Upper lobe of left lung (tissue), 6 donors: ENCODE data around the gene DNAAF6. TPM values are rescaled to one million over a fixed set of nuclear protein-coding genes. Genes with fewer than 3 reads are reported as not detected.
"Not testable (repeated sequence)": the region's sequence is repeated elsewhere in the genome, so short reads cannot be mapped to it uniquely, and the experiment has no call there.

Experiments used
- ATAC-seq, 2 donors: fragments of 200-7000 bp; cut with Tn5 transposase; one replicate each; pipeline ENCODE4 v1.9.1; 2022; ENCODE audit warnings: mild to moderate bottlenecking in 2 of 2, moderate library complexity in 2 of 2; ENCODE audit not compliant: low FRiP score in 2 of 2
- DNase-seq, 2 donors: peaks; one replicate each; pipeline ENCODE4 v3.0.0-alpha.2; 2019 to 2020
- H3K27ac ChIP-seq, 4 donors: fragments of 200-600 bp; sonication (generic); one replicate each; pipeline ENCODE4 v1.5.1; 2016 to 2019
- H3K27me3 ChIP-seq, 4 donors: fragments of 200-600 bp; sonication (generic); one replicate each; pipeline ENCODE4 v1.5.1; 2017 to 2019
- H3K36me3 ChIP-seq, 4 donors: fragments of 200-600 bp; sonication (generic); one replicate each; pipeline ENCODE4 v1.5.1; 2016 to 2019
- H3K4me1 ChIP-seq, 4 donors: fragments of 200-600 bp; sonication (generic); one replicate each; pipeline ENCODE4 v1.5.1; 2018 to 2019
- H3K4me3 ChIP-seq, 4 donors: fragments of 200-600 bp; sonication (generic); one replicate each; pipeline ENCODE4 v1.5.1; 2017 to 2019; ENCODE audit warnings: mild to moderate bottlenecking in 2 of 4, moderate library complexity in 1 of 4
- H3K9me3 ChIP-seq, 4 donors: fragments of 200-600 bp; sonication (generic); one replicate each; pipeline ENCODE4 v1.5.1; 2018 to 2019
- EP300 ChIP-seq, 4 donors: sonication (generic); formaldehyde crosslinking; IDR thresholded peaks; one replicate each; pipeline ENCODE4 v1.5.1; 2017; ENCODE audit warnings: antibody characterized with exemption in 4 of 4, control low read depth in 2 of 4
- POLR2A ChIP-seq, 4 donors: fragments of 450-650 bp; IDR thresholded peaks; one replicate each; pipeline ENCODE4 v1.5.1; 2016 to 2017; ENCODE audit warnings: antibody characterized with exemption in 4 of 4, mild to moderate bottlenecking in 2 of 4
- POLR2AphosphoS5 ChIP-seq, 2 donors: sonication (generic); formaldehyde crosslinking; IDR thresholded peaks; one replicate each; pipeline ENCODE4 v1.5.1; 2017; ENCODE audit warnings: antibody characterized with exemption in 2 of 2
- WGBS, 2 donors: methylation state at CpG; one replicate each; pipeline ENCODE4 v1.1.5; 2017 to 2018; 5-methylcytosine and 5-hydroxymethylcytosine counted together
- total RNA-seq, 6 donors: library from RNA; depleted of rRNA in 4 of 6; stranded (reverse); fragments of >200 nt in 4 of 6; gene quantifications; one replicate each; pipeline versions ENCODE4 v1.1.0 to v1.2.1, GENCODE V29; 2016 to 2021
- TF ChIP-seq, protein P1 (sequence below), 6 experiments: fragments of 450-650 bp in 4 of 6; fragments of 200-600 bp in 2 of 6; sonication (generic) in 2 of 6; IDR thresholded peaks; one replicate each; pipeline ENCODE4 v1.5.1; 2016 to 2019; ENCODE audit warnings: antibody characterized with exemption in 6 of 6
- donor health status: DM: no; HTN: no; CAD: no; lungs with moderate emphysema.
- donor health status: DM: no; HTN: yes; CAD: no; lungs with severe emphysema.

Gene DNAAF6
- 1 to 10 TPM in 1 of 6 donors, under 1 TPM in 2, not detected in 3; 0.54 to 2.9 (median 0.61) TPM for total RNA-seq

DNA sequence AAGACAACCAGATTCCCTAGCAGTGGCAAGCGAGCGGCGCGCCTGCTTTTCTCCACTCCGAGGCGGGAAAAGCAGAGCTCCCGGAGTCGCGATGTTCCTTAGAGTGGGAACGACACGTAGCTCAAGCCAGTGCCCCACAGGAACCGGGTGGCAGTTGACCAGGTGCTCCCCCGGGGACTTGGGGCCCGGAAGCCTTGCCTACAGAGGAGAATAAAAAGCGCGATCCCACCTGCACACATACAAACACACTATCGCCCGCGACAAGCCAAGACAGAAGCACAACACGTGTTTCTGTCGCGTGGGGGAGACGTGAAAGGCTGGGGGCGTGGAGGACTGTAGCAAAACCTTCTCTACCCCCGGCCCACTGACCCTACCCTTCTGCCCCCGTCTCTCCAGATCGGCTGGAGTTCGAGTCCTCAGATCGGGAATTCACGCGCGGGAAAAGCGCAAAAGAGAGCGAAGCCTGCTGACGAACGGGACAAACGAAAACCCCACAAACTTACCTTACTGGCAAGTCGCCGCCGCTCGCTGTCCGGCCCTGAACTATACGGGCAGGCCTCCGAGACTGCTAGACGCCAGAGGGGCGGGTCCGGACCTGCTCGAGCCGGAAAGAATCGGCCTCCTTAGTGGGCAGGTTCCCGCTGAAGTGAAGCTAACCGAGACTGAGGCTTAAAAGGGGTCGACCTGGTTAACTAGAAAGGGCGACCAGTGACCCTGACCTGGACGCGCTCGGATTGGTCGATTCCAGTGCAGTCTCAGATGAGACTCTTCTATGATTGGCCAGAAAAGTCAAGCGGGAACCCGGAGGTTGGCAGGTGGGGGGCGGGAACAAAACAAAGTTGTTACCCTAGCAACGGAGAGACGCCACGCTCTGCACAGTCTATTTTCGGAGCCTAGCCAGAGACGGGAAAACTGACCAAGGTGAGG, at the start of gene DNAAF6, which contains the start of gene NUP62CL:
DNAAF6 (plus strand) TSS at position 842 of the 927 bp plus-strand sequence. CDS start 6,265 bp downstream, outside the sequence.
NUP62CL (minus strand) TSS at position 664 of the 927 bp plus-strand sequence. CDS start 31,287 bp downstream, outside the sequence.
- 45% methylated on average over 66 of the region's 66 CpGs; no CpG with 5 or more reads in 1 of the 2 donors for WGBS, 2 donors

DNA sequence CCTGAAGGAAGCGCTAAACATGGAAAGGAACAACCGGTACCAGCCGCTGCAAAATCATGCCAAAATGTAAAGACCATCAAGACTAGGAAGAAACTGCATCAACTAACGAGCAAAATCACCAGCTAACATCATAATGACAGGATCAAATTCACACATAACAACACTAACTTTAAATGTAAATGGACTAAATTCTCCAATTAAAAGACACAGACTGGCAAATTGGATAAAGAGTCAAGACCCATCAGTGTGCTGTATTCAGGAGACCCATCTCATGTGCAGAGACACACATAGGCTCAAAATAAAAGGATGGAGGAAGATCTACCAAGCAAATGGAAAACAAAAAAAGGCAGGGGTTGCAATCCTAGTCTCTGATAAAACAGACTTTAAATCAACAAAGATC, 48.8 kb upstream of the DNAAF6 start:
- not testable (repeated sequence) for ATAC-seq, H3K4me3 ChIP-seq, H3K36me3 ChIP-seq, H3K9me3 ChIP-seq, H3K27ac ChIP-seq, DNase-seq, H3K27me3 ChIP-seq, H3K4me1 ChIP-seq
- WGBS, 2 donors = 50 to 100% methylated on average over 1 of the region's 4 CpGs

More for the DNA sequence above, at the start of gene DNAAF6, which contains the start of gene NUP62CL:
- DNase-seq (peak; percentile 73 to 75), ATAC-seq (peak; percentile 84 to 89)
- Histone ChIP-seq H3K9me3 (no peaks in the 10 kb centered on the region), H3K4me1 (peaks cover 0 to 8% (median 0%) of the 10 kb centered on the region in 4 donors), H3K27ac (no peak within 1 kb of the TSS), H3K27me3 (no peaks in the 10 kb centered on the region), H3K4me3 (peak within 1 kb of the TSS; percentile 13 to 54 (median 44)), H3K36me3 (no peaks in the 10 kb centered on the region)
- TF ChIP-seq POLR2AphosphoS5 (IDR thresholded peaks at IDR 0.05) (no peak), POLR2A (IDR thresholded peaks at IDR 0.05) (peak in 1 of 4 donors; percentile 13)

DNA sequence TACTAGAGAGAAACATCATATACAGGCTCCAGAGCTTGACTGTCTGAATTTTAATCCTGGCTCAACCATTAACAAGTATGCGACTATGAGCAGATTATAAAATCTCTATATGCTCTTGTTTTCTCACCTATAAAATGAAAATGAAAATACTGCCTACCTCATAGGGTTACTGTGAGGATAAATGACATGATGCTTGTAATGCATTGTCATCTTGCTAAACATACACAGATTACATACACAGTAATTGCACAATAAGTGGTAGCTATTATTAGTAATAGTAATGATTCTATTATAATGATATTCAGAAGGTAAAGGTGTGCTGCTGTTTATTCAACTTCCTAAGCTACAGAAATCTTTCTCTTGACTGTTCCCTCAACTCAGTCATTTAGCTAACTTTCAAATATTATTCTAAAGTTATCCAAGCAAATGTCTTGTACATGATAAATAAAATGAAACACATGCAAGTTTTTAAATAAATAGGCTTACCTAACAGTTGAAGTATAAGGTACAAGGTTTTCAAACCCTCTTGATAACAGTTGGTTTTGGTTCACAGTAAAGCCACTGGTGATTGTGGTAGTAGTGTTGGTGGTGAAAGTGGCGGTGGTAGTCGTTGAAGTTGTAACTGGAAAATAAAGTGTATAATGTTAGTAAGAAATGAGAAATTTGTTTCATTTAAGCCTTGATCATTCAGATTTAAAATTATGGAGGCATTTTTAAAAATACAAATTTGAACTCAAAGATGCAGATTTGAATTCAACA, 39.1 kb upstream of the DNAAF6 start:
- Histone ChIP-seq H3K9me3 (no peaks in the 10 kb centered on the region), H3K27ac (no peak overlapping the region), H3K27me3 (no peaks in the 10 kb centered on the region), H3K4me1 (no peaks in the 10 kb centered on the region), H3K36me3 (no peaks in the 10 kb centered on the region), H3K4me3 (no peak overlapping the region)
- ATAC-seq = no peak
- 80 to 93% methylated on average over 3 of the region's 3 CpGs for WGBS, 2 donors
- TF ChIP-seq, protein P1, sequence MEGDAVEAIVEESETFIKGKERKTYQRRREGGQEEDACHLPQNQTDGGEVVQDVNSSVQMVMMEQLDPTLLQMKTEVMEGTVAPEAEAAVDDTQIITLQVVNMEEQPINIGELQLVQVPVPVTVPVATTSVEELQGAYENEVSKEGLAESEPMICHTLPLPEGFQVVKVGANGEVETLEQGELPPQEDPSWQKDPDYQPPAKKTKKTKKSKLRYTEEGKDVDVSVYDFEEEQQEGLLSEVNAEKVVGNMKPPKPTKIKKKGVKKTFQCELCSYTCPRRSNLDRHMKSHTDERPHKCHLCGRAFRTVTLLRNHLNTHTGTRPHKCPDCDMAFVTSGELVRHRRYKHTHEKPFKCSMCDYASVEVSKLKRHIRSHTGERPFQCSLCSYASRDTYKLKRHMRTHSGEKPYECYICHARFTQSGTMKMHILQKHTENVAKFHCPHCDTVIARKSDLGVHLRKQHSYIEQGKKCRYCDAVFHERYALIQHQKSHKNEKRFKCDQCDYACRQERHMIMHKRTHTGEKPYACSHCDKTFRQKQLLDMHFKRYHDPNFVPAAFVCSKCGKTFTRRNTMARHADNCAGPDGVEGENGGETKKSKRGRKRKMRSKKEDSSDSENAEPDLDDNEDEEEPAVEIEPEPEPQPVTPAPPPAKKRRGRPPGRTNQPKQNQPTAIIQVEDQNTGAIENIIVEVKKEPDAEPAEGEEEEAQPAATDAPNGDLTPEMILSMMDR (IDR thresholded peaks at IDR 0.05) = no peak
- TF ChIP-seq EP300 (IDR thresholded peaks at IDR 0.05) (no peak), POLR2A (IDR thresholded peaks at IDR 0.05) (no peak), POLR2AphosphoS5 (IDR thresholded peaks at IDR 0.05) (no peak)
- no peak for DNase-seq

DNA sequence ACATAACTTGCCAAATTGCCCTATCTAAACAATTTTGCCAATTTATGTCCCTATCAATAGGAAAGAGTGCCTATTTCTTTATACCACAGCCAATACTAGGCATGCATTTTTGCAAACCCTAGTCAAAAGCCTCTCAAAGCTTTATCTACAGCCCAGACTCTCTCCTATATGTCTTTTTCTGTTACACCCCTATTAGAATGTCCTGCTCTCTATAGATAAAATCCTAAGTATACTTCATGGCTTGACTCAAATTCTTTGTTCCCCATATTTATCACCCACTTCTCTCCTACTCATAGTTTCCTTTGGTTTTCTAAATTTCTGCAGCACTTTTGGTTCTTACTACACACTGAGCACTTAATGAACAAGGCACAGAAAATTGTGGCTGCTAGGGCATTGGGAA, 38.2 kb upstream of the DNAAF6 start:
- no peaks in the 10 kb centered on the region for H3K4me1 ChIP-seq
- TF ChIP-seq EP300 (IDR thresholded peaks at IDR 0.05) (no peak), POLR2A (IDR thresholded peaks at IDR 0.05) (no peak), POLR2AphosphoS5 (IDR thresholded peaks at IDR 0.05) (no peak)
- TF ChIP-seq, protein P1 (IDR thresholded peaks at IDR 0.05) = no peak
- no peaks in the 10 kb centered on the region for H3K9me3 ChIP-seq
- ATAC-seq (no peak), DNase-seq (no peak)
- H3K36me3 ChIP-seq = no peaks in the 10 kb centered on the region
- H3K27me3 ChIP-seq = no peaks in the 10 kb centered on the region
- no peak overlapping the region for H3K4me3 ChIP-seq
- no peak overlapping the region for H3K27ac ChIP-seq

DNA sequence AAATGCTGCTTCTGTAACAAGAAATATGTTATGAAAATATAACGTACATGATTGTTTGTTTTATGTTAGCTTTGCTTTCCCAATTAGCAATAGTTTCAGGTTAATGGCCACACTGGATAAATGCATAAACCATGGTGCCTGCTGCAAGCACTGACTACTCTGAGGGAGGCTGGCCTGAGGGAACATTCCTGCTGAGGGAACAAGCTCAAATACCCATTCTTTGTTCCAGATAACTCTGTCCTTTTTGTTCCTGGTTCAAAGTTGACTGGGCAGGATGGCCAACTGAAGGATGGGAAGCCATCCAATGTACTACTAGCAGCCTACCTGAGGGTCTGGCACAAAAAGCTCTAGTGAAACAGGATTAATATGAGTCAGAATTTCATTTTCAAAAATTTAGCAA, 37.7 kb upstream of the DNAAF6 start:
- no peak overlapping the region for H3K27ac ChIP-seq
- ATAC-seq = no peak
- H3K9me3 ChIP-seq = no peaks in the 10 kb centered on the region
- H3K4me3 ChIP-seq = no peak overlapping the region
- WGBS, 2 donors = 70 to 88% methylated on average over 1 of the region's 1 CpG
- no peaks in the 10 kb centered on the region for H3K4me1 ChIP-seq
- no peaks in the 10 kb centered on the region for H3K36me3 ChIP-seq
- DNase-seq = no peak
- TF ChIP-seq POLR2AphosphoS5 (IDR thresholded peaks at IDR 0.05) (no peak), EP300 (IDR thresholded peaks at IDR 0.05) (no peak)
- TF ChIP-seq, protein P1 (IDR thresholded peaks at IDR 0.05) = no peak
- no peaks in the 10 kb centered on the region for H3K27me3 ChIP-seq
